Measurements from ENCODE around the gene SFXN5. TPM values are rescaled to one million over a fixed set of nuclear protein-coding genes. Genes with fewer than 3 reads are reported as not detected.

The SFXN5 gene
- total RNA-seq, 4 donors from 2014 or later: 8.4 to 18.3 (median 15.3) TPM

DNA sequence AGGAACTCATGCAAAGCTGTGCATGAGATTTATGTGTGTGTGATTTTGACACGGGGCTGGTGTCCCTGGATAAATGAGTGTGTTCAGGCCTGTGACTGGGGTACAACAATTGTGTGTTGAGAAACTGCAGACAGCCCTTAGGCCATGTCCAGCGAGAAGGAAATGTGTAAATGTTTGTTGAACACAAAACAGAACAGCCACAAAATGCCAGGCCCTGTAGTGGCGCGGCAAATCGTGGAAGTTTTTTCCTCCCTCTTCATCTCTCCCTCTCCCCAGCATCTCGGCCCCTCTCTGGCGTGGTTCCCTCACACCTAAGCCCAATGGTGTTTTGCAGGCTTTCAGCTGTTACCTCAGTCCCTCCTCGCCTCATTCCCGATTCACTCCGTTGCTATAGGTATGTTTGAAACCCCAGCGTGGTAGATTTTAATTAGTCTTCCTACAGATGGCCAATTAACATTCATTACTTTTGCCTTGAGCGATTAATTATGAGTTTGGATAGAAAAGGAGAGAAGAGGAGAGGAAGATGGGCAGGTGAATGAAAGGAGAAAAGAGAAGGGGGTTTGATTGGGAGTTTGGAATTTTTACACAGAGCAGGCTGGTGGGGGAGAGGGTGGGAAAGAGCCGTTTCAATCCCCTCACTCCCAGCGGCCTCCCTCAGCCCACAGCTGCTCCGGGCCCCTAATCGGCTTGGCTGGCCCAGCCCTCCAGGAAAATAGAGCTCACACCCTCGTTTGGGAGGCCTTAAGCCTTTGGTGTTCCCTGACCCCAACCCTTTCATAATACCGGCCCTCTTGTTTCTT lies 173.5 kb downstream of the SFXN5 start:
- WGBS, 2 donors: 73 to 74% methylated on average over 18 of the region's 18 CpGs
- no peak for TF ChIP-seq POLR2A (IDR thresholded peaks at IDR 0.05)
- TF ChIP-seq, protein P1, sequence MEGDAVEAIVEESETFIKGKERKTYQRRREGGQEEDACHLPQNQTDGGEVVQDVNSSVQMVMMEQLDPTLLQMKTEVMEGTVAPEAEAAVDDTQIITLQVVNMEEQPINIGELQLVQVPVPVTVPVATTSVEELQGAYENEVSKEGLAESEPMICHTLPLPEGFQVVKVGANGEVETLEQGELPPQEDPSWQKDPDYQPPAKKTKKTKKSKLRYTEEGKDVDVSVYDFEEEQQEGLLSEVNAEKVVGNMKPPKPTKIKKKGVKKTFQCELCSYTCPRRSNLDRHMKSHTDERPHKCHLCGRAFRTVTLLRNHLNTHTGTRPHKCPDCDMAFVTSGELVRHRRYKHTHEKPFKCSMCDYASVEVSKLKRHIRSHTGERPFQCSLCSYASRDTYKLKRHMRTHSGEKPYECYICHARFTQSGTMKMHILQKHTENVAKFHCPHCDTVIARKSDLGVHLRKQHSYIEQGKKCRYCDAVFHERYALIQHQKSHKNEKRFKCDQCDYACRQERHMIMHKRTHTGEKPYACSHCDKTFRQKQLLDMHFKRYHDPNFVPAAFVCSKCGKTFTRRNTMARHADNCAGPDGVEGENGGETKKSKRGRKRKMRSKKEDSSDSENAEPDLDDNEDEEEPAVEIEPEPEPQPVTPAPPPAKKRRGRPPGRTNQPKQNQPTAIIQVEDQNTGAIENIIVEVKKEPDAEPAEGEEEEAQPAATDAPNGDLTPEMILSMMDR (IDR thresholded peaks at IDR 0.05): no peak
- H3K4me3 ChIP-seq (ENCODE audit: low read depth, poor library complexity, severe bottlenecking): no peak overlapping the region
- intact Hi-C loops (cut with DNase I; ENCODE audit: low total_unique reads): no loop called here
- DNase-seq (ENCODE audit: low spot score in 2 of 2): peak in 1 of 2 donors; percentile 76

DNA sequence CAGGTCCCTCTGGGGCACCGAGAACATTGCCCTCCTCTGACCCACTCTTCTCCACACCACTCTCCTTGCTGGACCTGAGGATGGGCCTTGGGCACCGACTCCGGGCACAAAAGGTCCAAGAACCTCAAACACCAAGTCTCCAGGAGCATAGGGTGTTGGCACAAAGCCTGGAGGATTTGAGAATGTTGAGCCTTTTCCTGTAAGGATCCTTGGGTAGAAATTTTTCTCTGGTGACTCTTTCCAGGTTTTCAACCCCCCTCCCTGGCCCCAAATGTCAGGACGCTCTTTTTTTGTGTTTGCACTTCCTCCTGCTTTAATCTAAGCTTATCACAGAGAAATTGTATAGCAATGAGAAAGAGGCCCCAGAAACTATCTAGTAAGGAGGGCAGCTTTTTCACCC lies 175.1 kb downstream of the SFXN5 start:
- peak in 1 of 2 donors; percentile 68 for DNase-seq (ENCODE audit: low spot score in 2 of 2)
- intact Hi-C loops (cut with DNase I; ENCODE audit: low total_unique reads): no loop called here
- H3K4me3 ChIP-seq (ENCODE audit: low read depth, poor library complexity, severe bottlenecking): no peak overlapping the region
- TF ChIP-seq POLR2A (IDR thresholded peaks at IDR 0.05): no peak
- TF ChIP-seq, protein P1 (IDR thresholded peaks at IDR 0.05): no peak
- WGBS, 2 donors: 78 to 88% methylated on average over 4 of the region's 4 CpGs

DNA sequence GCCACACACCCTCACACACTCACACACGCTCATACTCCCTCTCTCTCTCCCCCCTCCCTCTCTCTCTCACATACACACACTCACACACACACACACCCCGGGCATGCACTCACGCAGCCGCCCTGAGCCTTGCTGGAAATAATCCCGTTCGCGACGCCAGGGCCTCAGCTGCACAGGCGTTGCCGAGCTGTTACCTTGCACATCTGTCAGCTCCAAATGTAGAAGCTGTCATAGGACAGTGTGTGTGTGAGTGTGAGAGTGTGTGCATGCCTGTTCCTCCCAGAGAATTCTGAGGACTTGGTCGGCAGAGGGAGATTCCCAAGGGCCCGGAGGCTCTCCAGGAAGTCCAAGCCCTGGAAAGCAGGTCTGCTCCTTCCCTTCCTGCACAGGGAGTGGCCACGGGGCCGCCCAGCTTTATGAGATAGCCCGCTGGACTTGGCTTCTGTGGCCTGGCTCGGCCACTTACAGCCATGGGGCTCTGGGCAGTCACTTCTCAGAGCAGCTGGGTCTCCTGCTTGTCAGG lies 175.7 kb downstream of the SFXN5 start:
- DNase-seq (ENCODE audit: low spot score in 2 of 2): peak in 1 of 2 donors; percentile 85
- no peak for TF ChIP-seq POLR2A (IDR thresholded peaks at IDR 0.05)
- TF ChIP-seq, protein P1 (IDR thresholded peaks at IDR 0.05): no peak
- WGBS, 2 donors: 2 to 13% methylated on average over 14 to 16 of the region's 16 CpGs
- H3K4me3 ChIP-seq (ENCODE audit: low read depth, poor library complexity, severe bottlenecking): no peak overlapping the region
- intact Hi-C loops (cut with DNase I; ENCODE audit: low total_unique reads): no loop called here

DNA sequence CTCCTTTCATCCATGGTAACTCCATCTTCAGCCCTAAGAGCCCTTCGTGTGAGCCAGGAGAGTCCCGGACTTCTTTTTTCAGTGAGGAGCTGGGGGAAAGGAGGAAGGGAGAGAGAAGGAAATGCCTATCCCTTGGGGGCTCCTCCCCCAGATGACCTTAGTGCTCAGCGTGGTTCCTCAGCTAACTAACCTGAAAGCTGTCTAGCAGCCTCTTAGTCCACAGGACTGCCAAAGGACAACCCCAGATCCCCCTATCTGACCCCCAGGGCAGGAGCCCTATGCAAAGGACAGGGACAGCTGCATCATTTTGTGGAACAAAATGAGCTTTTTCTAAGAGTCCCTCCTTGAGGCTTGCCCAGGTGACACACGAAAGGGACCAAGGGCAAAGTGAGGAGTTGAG lies 176.4 kb downstream of the SFXN5 start:
- no peak overlapping the region for H3K4me3 ChIP-seq (ENCODE audit: low read depth, poor library complexity, severe bottlenecking)
- intact Hi-C loops (cut with DNase I; ENCODE audit: low total_unique reads): no loop called here
- DNase-seq (ENCODE audit: low spot score in 2 of 2): peak in 1 of 2 donors; percentile 46
- TF ChIP-seq, protein P1 (IDR thresholded peaks at IDR 0.05): no peak
- TF ChIP-seq POLR2A (IDR thresholded peaks at IDR 0.05): no peak
- WGBS, 2 donors: 15 to 17% methylated on average over 4 of the region's 4 CpGs

- intact Hi-C loops (cut with DNase I; ENCODE audit: low total_unique reads): no loop called here
- TF ChIP-seq POLR2A (IDR thresholded peaks at IDR 0.05): no peak
- TF ChIP-seq, protein P1 (IDR thresholded peaks at IDR 0.05): no peak
- peak in 1 of 2 donors; percentile 75 for DNase-seq (ENCODE audit: low spot score in 2 of 2)
- no peak overlapping the region for H3K4me3 ChIP-seq (ENCODE audit: low read depth, poor library complexity, severe bottlenecking)
- 48 to 69% methylated on average over 9 of the region's 9 CpGs for WGBS, 2 donors
These were observed 177.0 kb downstream of the SFXN5 start for GRCh38 chr2:72894514-72894913.
